Stimulated activated CD8-positive, alpha-beta memory T cell treated with anti-CD3 and anti-CD28 coated beads, Interleukin-12 subunit alpha, Interleukin-12 subunit beta, amount 100 ng/mL, for 4 hours (primary cell): Measurements from ENCODE around the gene DBH.

Source experiments
- DNase-seq: peaks from one replicate; pipeline ENCODE4 v3.0.0-alpha.2; 2020; ENCODE audit warnings: low read depth

The DBH gene

GRCh38 chr9:133635533-133636531, at the start of gene DBH:
Gene DBH (plus strand): TSS chr9:133636363. CDS start chr9:133636372, 9 bp downstream.
- DNase-seq, result no peak

- no peak for DNase-seq
Measured at GRCh38 chr9:133587051-133587450, 49.1 kb upstream of the DBH start.

DNA sequence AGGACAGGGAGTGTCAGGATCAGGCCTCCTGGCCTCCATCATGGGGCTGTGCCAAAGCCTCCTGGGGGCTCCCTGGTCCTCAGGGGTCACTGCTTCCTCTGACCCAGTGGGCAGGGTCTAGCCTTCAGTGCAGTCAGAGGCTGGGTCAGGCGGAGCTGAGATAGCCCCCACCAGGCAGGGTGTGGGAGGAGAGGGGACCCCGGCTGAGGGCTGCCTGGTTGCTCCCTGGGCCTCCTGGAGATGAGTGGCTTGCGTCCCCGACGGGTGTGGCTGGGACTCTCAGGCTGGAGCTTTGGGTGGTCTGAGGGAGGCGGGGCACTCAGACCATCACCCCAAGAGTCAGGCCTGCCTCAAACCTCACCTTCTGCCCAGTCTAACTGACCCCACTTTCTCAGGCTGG, 48.7 kb upstream of the DBH start:
- no peak for DNase-seq

GRCh38 chr9:133589454-133590227, 46.5 kb upstream of the DBH start:
- peak; percentile 15 for DNase-seq

DNA sequence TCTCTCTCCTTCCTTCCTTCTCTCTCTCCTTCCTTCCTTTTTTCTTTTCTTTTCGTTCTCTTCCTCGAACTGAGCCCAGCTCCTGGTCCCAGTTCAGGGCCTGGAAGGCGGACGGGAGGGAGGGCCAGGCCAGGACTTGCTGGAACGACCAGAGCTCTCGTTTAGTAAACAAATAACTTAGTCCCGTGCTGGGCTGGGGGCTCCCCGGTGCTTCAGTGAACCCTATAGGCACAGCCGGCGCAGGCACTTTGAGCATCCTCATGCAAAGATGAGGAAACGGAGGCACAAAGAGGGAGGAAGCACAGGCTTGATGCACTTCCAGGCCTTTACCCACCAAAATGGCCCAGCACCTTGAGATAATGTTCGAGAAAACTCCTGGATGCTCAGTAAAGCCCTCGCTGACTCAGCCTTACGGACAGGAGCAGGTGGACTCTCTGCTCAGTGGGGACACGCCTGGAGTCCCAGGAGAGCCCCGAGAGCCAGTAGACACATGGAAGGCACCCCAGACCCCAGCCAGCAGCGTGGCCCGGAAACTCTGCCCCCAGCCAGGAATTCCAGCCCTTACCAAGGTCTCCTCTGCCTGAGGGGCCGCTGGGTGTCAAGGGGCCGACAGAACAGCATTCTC, 45.8 kb upstream of the DBH start:
- DNase-seq, result no peak

GRCh38 chr9:133591116-133591910, 44.9 kb upstream of the DBH start:
- DNase-seq, result no peak

GRCh38 chr9:133591985-133592384, 44.2 kb upstream of the DBH start:
- no peak for DNase-seq

DNA sequence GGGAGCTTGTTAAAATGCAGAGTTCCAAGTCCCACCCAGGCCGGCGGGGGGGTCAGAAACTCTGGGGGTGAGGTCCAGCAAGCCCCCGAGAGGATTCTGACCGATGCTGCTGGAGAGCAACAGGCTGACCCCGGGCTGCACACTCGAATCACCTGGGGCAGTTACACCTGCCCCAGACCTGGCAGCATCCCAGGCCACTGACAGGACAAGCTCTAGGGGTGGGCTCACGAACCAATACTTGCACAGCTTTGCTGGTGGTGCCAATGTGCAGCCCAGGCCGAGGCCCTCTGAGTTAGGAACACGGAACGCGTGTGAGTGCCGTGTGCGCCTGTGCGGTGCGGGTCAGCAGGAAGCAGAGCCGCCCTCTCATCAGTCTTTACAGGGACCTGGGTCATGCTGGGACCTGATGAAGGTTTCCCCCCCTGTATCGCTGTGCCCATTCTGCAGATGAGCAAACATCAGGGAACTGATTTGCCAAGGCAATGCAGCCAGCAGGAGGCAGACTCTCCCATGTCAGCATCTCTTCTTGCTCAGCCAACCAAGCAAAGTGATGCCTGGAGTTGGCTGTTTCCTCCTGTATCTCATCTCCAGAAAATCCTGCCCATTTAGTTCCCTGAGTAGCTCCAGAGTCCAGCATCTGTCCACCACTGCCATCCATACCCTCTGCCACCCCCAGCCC, 43.3 kb upstream of the DBH start:
- DNase-seq, result no peak

GRCh38 chr9:133593587-133594253, 42.4 kb upstream of the DBH start:
- no peak for DNase-seq

DNA sequence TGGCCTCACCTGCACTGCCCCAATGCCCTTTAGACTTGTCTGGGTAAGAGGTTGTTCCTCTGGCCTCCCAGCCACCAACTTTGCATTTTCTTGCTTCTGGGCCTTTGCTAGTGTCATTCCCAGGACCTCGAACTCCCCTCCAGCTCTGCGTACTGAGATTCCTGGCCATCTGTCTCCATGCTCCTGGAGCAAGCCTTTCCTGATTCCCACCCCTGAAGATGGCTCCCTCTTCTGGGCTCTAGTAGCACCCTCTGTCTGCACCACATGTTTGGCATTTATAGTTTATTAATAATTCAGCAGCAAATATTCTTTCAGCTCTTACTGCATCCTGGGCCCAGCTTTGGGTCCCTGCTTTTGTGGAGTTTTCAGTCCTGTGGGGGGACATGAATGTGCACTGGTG, 41.9 kb upstream of the DBH start:
- no peak for DNase-seq

DNA sequence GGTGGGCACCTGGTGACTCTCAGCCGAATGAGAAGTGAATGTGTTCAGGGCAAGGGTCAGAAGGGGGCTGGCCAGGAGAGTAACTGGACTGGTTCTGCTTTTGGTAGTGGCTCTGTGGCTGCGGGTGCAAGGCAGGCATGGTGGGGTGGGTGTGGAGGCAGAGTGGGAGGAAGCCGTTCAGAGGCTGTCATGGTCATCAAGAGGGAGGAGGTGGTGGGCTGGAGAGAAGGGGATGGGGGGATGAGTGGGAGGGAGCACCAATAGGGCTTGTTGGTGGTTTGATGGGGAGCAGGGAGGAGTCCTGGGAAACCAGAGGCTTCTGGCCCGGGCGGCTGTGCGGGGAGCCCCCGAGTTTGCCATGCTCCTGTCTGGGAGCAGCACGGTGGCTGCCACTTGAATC, 40.3 kb upstream of the DBH start:
- DNase-seq, result no peak

DNA sequence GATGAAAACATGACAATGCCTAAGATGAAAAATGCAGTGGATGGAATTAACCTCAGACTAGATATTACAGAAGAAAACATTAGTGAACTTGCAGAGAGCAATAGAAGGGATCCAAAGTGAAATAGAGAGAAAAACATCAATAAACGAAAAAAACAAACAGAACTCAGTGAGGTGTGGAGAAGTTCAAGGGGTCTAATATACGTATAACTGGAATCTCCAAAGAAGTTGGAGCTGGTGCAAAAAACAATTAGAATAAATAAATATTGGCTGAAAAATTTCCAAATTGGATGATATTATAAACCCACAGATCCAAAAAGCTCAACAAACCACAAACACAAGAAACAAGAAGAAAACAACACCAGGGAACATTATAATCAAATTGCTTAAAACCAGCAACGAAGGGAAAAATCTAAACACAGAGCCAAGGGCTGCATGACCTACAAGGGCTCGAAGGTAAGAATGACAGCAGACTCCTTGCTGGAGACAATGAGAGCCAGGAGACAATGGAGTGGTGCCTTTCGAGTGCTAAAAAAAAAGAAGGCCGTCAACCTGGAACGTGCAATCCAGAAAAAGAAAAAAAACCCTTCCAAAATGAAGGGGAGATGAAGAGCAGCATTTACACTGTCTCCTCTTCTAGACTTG, 38.7 kb upstream of the DBH start:
- DNase-seq, result no peak

DNA sequence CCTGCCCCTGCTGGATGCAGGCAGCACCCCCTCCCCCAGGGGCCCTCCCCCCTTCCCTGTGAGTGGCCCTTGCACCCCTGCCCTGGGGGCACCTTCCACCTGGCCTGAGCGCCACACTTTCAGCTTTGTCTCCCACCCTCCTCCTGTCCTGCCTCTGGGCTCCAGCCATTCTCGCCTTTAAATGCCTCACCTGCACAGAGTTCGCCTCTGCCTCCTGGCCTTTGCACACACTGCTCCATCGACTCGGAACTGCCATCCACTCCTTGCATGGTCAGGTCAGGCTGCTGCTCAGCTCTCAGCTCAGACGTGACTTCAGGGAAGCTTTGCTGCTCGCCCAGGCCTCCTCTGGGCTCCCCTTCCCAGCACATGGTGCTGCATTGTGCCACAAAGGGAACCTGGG, 37.2 kb upstream of the DBH start:
- no peak for DNase-seq

DNA sequence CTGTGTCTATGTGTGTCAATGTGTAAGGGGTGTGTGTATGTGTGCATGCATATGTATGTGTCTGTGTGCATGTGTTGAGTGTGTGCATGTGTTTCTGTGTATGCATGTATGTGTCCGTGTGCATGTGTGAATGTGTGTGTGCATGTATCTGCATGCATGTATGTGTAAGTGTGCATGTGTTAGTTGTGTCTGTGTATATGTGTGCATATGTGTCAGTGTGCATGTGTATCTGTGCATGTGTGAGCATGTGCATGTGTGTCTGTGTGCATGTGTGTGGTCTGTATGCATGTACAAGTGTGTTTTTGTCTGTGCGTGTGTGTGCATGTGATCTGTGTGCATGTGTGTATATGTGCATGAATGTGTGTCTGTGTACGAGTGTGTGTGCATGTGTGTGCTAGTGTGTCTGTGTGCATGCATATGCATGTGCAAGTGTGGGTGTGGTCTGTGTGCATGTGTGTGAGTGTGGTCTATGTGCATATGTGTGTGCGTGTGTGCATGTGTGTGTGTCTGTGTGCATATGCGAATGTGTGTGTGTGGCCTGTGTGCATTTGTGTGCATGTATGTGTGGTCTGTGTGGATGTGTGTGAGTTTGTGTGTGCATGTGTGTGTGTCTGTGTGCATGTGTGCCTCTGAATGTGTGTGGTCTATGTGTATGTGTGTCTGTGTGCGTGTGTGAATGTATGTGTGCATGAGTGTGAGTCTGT, 36.5 kb upstream of the DBH start:
- DNase-seq, result no peak

GRCh38 chr9:133600739-133601138, 35.4 kb upstream of the DBH start:
- no peak for DNase-seq

DNA sequence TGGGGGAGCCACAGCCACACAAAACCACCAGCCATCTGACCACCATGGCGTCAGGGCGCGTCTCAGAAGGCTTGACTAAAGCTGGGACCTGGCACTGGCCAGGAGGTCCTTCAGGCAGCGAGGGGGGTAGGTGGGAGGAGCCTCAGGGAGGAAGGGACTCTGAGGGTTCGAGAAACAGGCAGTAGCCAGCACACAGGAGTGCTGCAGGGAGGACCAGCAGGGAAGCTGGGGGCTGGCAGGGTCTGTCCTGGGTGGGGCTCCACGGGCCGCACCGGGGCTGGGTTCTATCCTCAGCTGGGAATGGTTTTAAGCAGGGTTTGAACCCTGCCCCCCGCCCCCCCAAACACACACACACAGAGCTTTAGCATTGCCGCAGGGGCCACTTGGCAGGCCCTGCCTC, 34.4 kb upstream of the DBH start:
- no peak for DNase-seq

GRCh38 chr9:133602277-133602676, 33.9 kb upstream of the DBH start:
- DNase-seq, result no peak

DNA sequence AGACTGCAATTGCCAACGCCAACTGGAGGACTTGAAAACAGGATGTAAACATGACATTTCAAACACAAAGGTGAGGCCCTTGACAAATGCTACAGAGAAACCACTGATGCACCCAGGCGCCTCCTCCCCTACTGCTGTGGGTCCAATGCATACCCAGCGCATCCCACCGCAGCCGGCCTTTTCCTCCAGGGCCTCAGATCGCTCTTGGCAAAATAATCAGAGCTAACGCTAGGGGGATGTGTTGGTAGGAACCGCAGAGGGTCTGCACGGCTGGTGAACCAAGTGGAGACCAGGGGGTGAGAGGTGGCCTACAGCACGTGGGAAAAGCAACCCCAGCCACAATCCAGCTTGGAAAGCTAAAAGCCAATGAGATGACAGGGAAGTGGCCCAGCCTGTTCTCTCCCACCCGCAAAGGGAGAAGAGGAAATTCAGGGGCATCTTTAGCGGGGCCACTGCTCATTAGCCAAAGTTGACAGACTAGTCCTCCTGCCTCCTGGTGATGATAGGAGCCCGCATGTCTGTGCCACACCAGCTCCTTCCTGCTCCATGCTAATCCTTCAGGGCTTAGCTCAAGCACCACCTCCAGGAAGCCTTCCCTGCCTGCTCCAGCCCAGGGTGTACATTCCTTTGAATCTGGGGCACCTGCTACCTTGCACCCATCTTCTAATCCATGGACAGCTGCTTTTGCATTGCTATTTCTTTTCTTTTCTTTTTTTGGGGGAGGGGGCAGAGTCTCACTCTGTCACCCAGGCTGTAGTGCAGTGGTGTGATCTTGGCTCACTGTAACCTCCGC, 32.8 kb upstream of the DBH start:
- no peak for DNase-seq

- peak; percentile 15 for DNase-seq
Measured at GRCh38 chr9:133604214-133604613, 31.9 kb upstream of the DBH start.
